Ascending aorta (tissue), 2 donors: ENCODE data around the gene IPMK. TPM values are rescaled to one million over a fixed set of nuclear protein-coding genes. Genes with fewer than 3 reads are reported as not detected.
"Not testable (repeated sequence)": the region's sequence is repeated elsewhere in the genome, so short reads cannot be mapped to it uniquely, and the experiment has no call there.

ENCODE experiments used
- DNase-seq, 2 donors: peaks; one replicate each; pipeline ENCODE4 v3.0.0-alpha.2; 2019; ENCODE audit warnings: low spot score in 2 of 2
- H3K27ac ChIP-seq, 2 donors: fragments of 200-600 bp; sonication (generic); one replicate each; pipeline ENCODE4 v1.5.1; 2016 to 2017; ENCODE audit warnings: mild to moderate bottlenecking in 1 of 2
- H3K27me3 ChIP-seq: fragments of 200-600 bp; sonication (generic); one replicate; pipeline ENCODE4 v1.5.1; 2017
- H3K36me3 ChIP-seq, 2 donors: fragments of 200-600 bp; sonication (generic); one replicate each; pipeline ENCODE4 v1.5.1; 2016
- H3K4me1 ChIP-seq, 2 donors: fragments of 200-600 bp; sonication (generic); one replicate each; pipeline ENCODE4 v1.5.1; 2016 to 2017; ENCODE audit warnings: mild to moderate bottlenecking in 1 of 2
- H3K4me3 ChIP-seq, 2 donors: fragments of 200-600 bp; sonication (generic); one replicate each; pipeline ENCODE4 v1.5.1; 2016 to 2017; ENCODE audit warnings: mild to moderate bottlenecking in 1 of 2
- H3K9me3 ChIP-seq, 2 donors: fragments of 200-600 bp; sonication (generic); one replicate each; pipeline ENCODE4 v1.5.1; 2016
- intact Hi-C: fragments of 100-400 bp; cut with DNase I; formaldehyde crosslinking; loops from one replicate; pipeline ENCODE4 v1.15.1; 2023
- total RNA-seq: library from RNA; depleted of rRNA; stranded (reverse); fragments of >200 nt; gene quantifications from one replicate; pipeline ENCODE4 v1.1.0, GENCODE V29; 2016
- TF ChIP-seq, protein P1 (sequence below), 3 experiments: fragments of 200-600 bp in 2 of 3; fragments of 450-650 bp in 1 of 3; sonication (generic) in 2 of 3; IDR thresholded peaks; one replicate each; pipeline ENCODE4 v1.5.1; 2016 to 2019; ENCODE audit warnings: antibody characterized with exemption in 3 of 3, mild to moderate bottlenecking in 1 of 3, moderate library complexity in 1 of 3

The IPMK gene
- total RNA-seq, 1 donor from 2014 or later: 2.8 TPM

- no peaks in the 10 kb centered on the region for H3K36me3 ChIP-seq
- TF ChIP-seq, protein P1, sequence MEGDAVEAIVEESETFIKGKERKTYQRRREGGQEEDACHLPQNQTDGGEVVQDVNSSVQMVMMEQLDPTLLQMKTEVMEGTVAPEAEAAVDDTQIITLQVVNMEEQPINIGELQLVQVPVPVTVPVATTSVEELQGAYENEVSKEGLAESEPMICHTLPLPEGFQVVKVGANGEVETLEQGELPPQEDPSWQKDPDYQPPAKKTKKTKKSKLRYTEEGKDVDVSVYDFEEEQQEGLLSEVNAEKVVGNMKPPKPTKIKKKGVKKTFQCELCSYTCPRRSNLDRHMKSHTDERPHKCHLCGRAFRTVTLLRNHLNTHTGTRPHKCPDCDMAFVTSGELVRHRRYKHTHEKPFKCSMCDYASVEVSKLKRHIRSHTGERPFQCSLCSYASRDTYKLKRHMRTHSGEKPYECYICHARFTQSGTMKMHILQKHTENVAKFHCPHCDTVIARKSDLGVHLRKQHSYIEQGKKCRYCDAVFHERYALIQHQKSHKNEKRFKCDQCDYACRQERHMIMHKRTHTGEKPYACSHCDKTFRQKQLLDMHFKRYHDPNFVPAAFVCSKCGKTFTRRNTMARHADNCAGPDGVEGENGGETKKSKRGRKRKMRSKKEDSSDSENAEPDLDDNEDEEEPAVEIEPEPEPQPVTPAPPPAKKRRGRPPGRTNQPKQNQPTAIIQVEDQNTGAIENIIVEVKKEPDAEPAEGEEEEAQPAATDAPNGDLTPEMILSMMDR (IDR thresholded peaks at IDR 0.05): no peak
- peaks cover 0 to 2% of the 10 kb centered on the region in 2 donors for H3K9me3 ChIP-seq
- H3K4me1 ChIP-seq: no peaks in the 10 kb centered on the region
- H3K27ac ChIP-seq: no peak overlapping the region
- no peak overlapping the region for H3K4me3 ChIP-seq
- DNase-seq: no peak
- no peaks in the 10 kb centered on the region for H3K27me3 ChIP-seq
- intact Hi-C loops: no loop called here
These were observed 24.4 kb downstream of the IPMK start for GRCh38 chr10:58243269-58243668.

- TF ChIP-seq, protein P1 (IDR thresholded peaks at IDR 0.05): no peak
- H3K9me3 ChIP-seq: peaks cover 0 to under 1% of the 10 kb centered on the region in 2 donors
These were observed 26.3 kb downstream of the IPMK start for GRCh38 chr10:58241346-58241745.

DNA sequence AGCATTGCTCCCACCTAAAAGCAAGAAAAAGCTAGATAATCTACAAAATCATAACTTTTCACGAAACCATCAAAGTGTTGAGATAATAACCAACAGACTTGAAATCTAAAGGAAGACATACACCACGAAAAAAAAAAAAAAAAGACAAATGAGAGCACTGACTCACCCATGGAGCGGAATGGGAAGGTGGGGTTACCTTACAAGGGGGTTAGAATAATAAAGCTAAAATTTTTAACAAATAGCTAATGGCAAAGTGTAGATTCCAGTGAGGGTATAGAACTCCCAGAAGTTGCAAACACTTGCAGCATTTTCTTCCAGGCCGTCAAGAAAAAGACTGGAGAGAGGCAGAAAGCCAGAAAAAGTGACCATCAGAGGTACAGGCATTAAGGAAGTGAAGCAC is 27.2 kb downstream of the IPMK start:
- TF ChIP-seq, protein P1 (IDR thresholded peaks at IDR 0.05): no peak
- H3K4me3 ChIP-seq: no peak overlapping the region
- no peaks in the 10 kb centered on the region for H3K27me3 ChIP-seq
- DNase-seq: no peak
- intact Hi-C loops: no loop called here
- no peaks in the 10 kb centered on the region for H3K4me1 ChIP-seq
- H3K36me3 ChIP-seq: peaks cover 4 to 8% of the 10 kb centered on the region in 2 donors
- H3K27ac ChIP-seq: no peak overlapping the region
- no peaks in the 10 kb centered on the region for H3K9me3 ChIP-seq

More at GRCh38 chr10:58241346-58241745, 26.3 kb downstream of the IPMK start:
- Histone ChIP-seq H3K27me3 (no peaks in the 10 kb centered on the region), H3K27ac (no peak overlapping the region), H3K4me1 (no peaks in the 10 kb centered on the region), H3K36me3 (peaks cover 3 to 4% of the 10 kb centered on the region in 2 donors), H3K4me3 (no peak overlapping the region)
- DNase-seq: no peak
- intact Hi-C loops: no loop called here

GRCh38 chr10:58239561-58240169 is 28.0 kb downstream of the IPMK start:
- H3K4me3 ChIP-seq: no peak overlapping the region
- intact Hi-C loops: no loop called here
- peaks cover 4 to 14% of the 10 kb centered on the region in 2 donors for H3K36me3 ChIP-seq
- no peaks in the 10 kb centered on the region for H3K4me1 ChIP-seq
- no peak for DNase-seq
- H3K27me3 ChIP-seq: no peaks in the 10 kb centered on the region
- H3K27ac ChIP-seq: no peak overlapping the region
- TF ChIP-seq, protein P1 (IDR thresholded peaks at IDR 0.05): no peak
- H3K9me3 ChIP-seq: no peaks in the 10 kb centered on the region

GRCh38 chr10:58237014-58237834 is 30.5 kb downstream of the IPMK start:
- Histone ChIP-seq H3K27ac (no peak overlapping the region), H3K4me1 (no peaks in the 10 kb centered on the region), H3K36me3 (peaks cover 4 to 14% of the 10 kb centered on the region in 2 donors), H3K4me3 (no peak overlapping the region), H3K27me3 (no peaks in the 10 kb centered on the region), H3K9me3 (no peaks in the 10 kb centered on the region)
- intact Hi-C loops: no loop called here
- TF ChIP-seq, protein P1 (IDR thresholded peaks at IDR 0.05): no peak
- no peak for DNase-seq

GRCh38 chr10:58229856-58230255 is 37.8 kb downstream of the IPMK start:
- H3K4me3 ChIP-seq, DNase-seq, H3K9me3 ChIP-seq, H3K4me1 ChIP-seq, H3K27ac ChIP-seq, intact Hi-C loops, H3K36me3 ChIP-seq, H3K27me3 ChIP-seq: not testable (repeated sequence)
